Kidney (tissue), 14 donors: ENCODE data around the gene SNAPIN. TPM values are rescaled to one million over a fixed set of nuclear protein-coding genes. Genes with fewer than 3 reads are reported as not detected.

Experiments used
- DNase-seq, 5 donors: peaks; one replicate each; pipeline ENCODE4 v3.0.0-alpha.2; 2013 to 2020
- FAIRE-seq: peaks from 2 replicates; lab custom pipeline; 2012; peaks lifted over from hg19 to GRCh38; lab: Jason Lieb, UNC
- H3K27ac ChIP-seq, 2 donors: one replicate each; pipeline ENCODE4 v1.7.0; 2013; ENCODE audit warnings: low read depth in 2 of 2, low read length in 2 of 2, inconsistent platforms in 1 of 2
- H3K27me3 ChIP-seq: one replicate; pipeline ENCODE4 v1.7.1; 2013; ENCODE audit warnings: low read length, inconsistent platforms; ENCODE audit not compliant: control insufficient read depth, insufficient read depth
- H3K36me3 ChIP-seq, 3 donors: one replicate each; pipeline versions ENCODE4 v1.7.0 to v1.7.1; 2013; ENCODE audit warnings: low read length in 3 of 3, control low read depth in 1 of 3, inconsistent platforms in 1 of 3; ENCODE audit not compliant: insufficient read depth in 3 of 3, control insufficient read depth in 2 of 3
- H3K4me1 ChIP-seq, 3 donors: one replicate each; pipeline versions ENCODE4 v1.7.0 to v1.7.1; 2013; ENCODE audit warnings: low read length in 3 of 3, inconsistent platforms in 1 of 3, low read depth in 1 of 3; ENCODE audit not compliant: control insufficient read depth in 2 of 3, insufficient read depth in 2 of 3
- H3K4me3 ChIP-seq, 3 donors: one replicate each; pipeline versions ENCODE4 v1.7.0 to v1.8.1; 2013; ENCODE audit warnings: low read length in 3 of 3, control low read depth in 1 of 3, inconsistent platforms in 1 of 3
- H3K9ac ChIP-seq, 3 donors: one replicate each; pipeline versions ENCODE4 v1.7.0 to v1.7.1; 2013; ENCODE audit warnings: low read length in 3 of 3, control low read depth in 1 of 3, inconsistent platforms in 1 of 3
- H3K9me3 ChIP-seq, 3 donors: one replicate each; pipeline versions ENCODE4 v1.7.0 to v1.7.1; 2013; ENCODE audit warnings: low read length in 3 of 3, control low read depth in 1 of 3, inconsistent platforms in 1 of 3; ENCODE audit not compliant: control insufficient read depth in 2 of 3, insufficient read depth in 1 of 3
- intact Hi-C: fragments of 100-400 bp; cut with DNase I; formaldehyde crosslinking; loops from one replicate; pipeline ENCODE4 v1.11.1; 2022
- polyA plus RNA-seq: library from polyadenylated mRNA; stranded (reverse); fragments of 350-450 nt; fragmentation: Illumina TruSeq; extraction: RNeasy Lipid Tissue Mini Kit (QIAGEN cat#74804); gene quantifications from one replicate; pipeline ENCODE4 v1.2.3, GENCODE V29; 2014; ENCODE audit warnings: low read depth, low replicate concordance; ENCODE audit not compliant: insufficient read depth
- total RNA-seq: library from RNA; stranded (reverse); fragmentation: NEBNext Ultra II Directional; extraction: Animal tissue kit (Norgen Biotek cat#: 25700); gene quantifications from one replicate; pipeline ENCODE4 v1.2.1, GENCODE V29; 2021
- TF ChIP-seq, protein P1 (sequence below): IDR thresholded peaks from 3 replicates; pipeline ENCODE4 v1.5.1; 2012; ENCODE audit warnings: mild to moderate bottlenecking, moderate library complexity, borderline replicate concordance; ENCODE audit not compliant: insufficient read depth; ENCODE audit errors: extremely low read depth
- donor health status: control.
- donor health status: control.
- donor health status: control.
- donor health status: control.
- donor health status: control.
- donor health status: DM: yes; HTN: yes; CAD: no.
- donor health status: Normal renal cell carcinoma (clear cell type).

The SNAPIN gene
- total and polyA plus RNA-seq, 2 donors from 2014 or later, result 46.2 to 59.8 TPM

DNA sequence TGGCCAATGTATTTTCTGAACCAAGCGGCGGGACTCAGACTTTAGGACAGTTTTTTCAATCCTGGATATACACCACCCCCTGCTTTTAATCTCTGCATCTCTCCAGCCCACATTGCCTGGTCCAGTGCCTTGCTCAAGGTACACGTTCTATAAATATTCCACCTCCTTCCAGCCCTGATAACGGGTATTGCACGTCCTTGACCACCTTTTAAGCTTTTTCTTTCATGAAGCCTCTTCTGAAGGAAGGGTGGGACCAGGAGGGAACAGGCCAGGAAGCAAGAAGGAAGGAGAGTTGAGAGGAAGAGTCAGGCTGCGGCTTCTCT, 49.0 kb upstream of the SNAPIN start:
- DNase-seq, result no peak
- FAIRE-seq, result no peak
- TF ChIP-seq, protein P1, sequence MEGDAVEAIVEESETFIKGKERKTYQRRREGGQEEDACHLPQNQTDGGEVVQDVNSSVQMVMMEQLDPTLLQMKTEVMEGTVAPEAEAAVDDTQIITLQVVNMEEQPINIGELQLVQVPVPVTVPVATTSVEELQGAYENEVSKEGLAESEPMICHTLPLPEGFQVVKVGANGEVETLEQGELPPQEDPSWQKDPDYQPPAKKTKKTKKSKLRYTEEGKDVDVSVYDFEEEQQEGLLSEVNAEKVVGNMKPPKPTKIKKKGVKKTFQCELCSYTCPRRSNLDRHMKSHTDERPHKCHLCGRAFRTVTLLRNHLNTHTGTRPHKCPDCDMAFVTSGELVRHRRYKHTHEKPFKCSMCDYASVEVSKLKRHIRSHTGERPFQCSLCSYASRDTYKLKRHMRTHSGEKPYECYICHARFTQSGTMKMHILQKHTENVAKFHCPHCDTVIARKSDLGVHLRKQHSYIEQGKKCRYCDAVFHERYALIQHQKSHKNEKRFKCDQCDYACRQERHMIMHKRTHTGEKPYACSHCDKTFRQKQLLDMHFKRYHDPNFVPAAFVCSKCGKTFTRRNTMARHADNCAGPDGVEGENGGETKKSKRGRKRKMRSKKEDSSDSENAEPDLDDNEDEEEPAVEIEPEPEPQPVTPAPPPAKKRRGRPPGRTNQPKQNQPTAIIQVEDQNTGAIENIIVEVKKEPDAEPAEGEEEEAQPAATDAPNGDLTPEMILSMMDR, result no peak
- H3K36me3 ChIP-seq, result peaks cover 0 to 8% (median 2%) of the 10 kb centered on the region in 3 donors
- H3K9ac ChIP-seq, result peak overlapping the region in 1 of 3 donors; percentile 86
- no peaks in the 10 kb centered on the region for H3K27me3 ChIP-seq
- no peaks in the 10 kb centered on the region for H3K9me3 ChIP-seq
- H3K27ac ChIP-seq, result peak overlapping the region; percentile 78 to 93
- peaks cover 7 to 19% (median 17%) of the 10 kb centered on the region in 3 donors for H3K4me1 ChIP-seq
- intact Hi-C loops, result no loop called here
- peak overlapping the region in 1 of 3 donors; percentile 62 for H3K4me3 ChIP-seq

DNA sequence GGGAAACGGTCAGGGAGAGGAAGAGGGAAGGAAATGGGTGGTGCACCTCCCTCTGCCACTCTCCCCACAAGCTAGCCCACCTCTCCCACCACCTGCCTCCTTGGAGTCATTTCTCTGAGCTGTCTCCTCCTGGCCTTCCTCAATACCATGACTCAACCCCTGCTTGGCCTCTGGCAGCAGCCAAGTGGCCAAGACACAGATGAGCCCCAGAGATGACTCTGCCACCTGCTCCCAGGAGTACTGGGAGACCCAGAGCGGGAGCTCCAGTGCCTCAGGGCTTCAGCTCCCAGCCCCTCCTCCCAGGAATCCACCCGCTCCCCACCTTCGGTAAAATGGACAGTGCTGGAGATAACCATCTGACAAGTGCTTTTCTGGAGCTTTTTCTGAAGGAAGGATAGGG, 48.2 kb upstream of the SNAPIN start:
- Histone ChIP-seq H3K27me3 (no peaks in the 10 kb centered on the region), H3K4me1 (peaks cover 7 to 19% (median 17%) of the 10 kb centered on the region in 3 donors), H3K9me3 (no peaks in the 10 kb centered on the region), H3K27ac (peak overlapping the region; percentile 78 to 93), H3K9ac (no peak overlapping the region), H3K4me3 (no peak overlapping the region), H3K36me3 (peaks cover 0 to 8% (median 2%) of the 10 kb centered on the region in 3 donors)
- FAIRE-seq (no peak), DNase-seq (peak in 1 of 5 donors; percentile 65)
- TF ChIP-seq, protein P1, result no peak
- intact Hi-C loops, result no loop called here

DNA sequence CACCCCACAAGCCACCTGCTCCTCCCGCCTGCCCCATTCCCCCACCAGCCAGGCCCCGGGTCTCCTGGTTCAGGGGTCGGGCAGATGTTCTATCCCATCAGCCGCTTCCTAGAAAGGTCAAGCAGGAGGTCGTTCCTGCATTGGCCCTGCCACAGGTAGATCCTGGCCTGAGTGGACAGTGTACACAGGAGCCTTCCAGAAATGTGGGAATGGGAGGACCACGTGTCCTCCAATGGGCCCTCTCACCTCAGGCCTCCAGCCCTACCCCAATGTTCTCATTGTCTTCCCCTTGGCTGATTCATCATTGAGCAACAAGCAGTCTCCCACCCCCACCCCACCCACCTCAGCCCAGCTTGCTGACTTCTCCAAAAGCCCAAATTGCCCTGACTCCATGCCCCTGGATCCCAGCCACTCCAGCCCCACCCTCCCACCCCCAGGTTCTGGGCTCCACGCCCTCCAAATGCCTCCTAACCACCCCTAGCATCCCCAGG, 47.6 kb upstream of the SNAPIN start:
- FAIRE-seq, result no peak
- Histone ChIP-seq H3K36me3 (peaks cover 0 to 8% (median 2%) of the 10 kb centered on the region in 3 donors), H3K9ac (no peak overlapping the region), H3K4me3 (no peak overlapping the region), H3K27ac (peak overlapping the region; percentile 78 to 93), H3K27me3 (no peaks in the 10 kb centered on the region), H3K9me3 (no peaks in the 10 kb centered on the region), H3K4me1 (peaks cover 7 to 19% (median 17%) of the 10 kb centered on the region in 3 donors)
- DNase-seq, result peak in 1 of 5 donors; percentile 73
- TF ChIP-seq, protein P1, result no peak
- intact Hi-C loops, result no loop called here
